HepG2 (cell line): ENCODE data around the gene ZFP36L2. TPM values are rescaled to one million over a fixed set of nuclear protein-coding genes. Genes with fewer than 3 reads are reported as not detected.

ENCODE experiments used
- ATAC-seq: fragments of 200-7000 bp; cut with Tn5 transposase; 3 replicates; pipeline ENCODE4 v1.9.1; 2020; ENCODE audit warnings: mild to moderate bottlenecking, moderate library complexity
- BruUV-seq: library from RNA; stranded (reverse); fragments of 400-500 nt; replicated peaks from 2 replicates; lab custom pipeline; 2021; lab: Mats Ljungman, UMichigan
- CTCF ChIA-PET: fragments of 300-600 bp; formaldehyde crosslinking; extraction: SDS; loops from one replicate; lab custom pipeline; 2021; ENCODE audit warnings: low total read pairs, inconsistent platforms, low intra/inter-chr PET ratio; lab: Yijun Ruan, JAX
- POLR2A ChIA-PET: fragments of 350-600 bp; sonication (Branson Sonifier 250); formaldehyde crosslinking; loops from one replicate; lab custom pipeline; 2020; ENCODE audit warnings: antibody characterized with exemption, inconsistent platforms; lab: Yijun Ruan, JAX
- DNase-seq: peaks from one replicate; pipeline ENCODE4 v3.0.0-alpha.2; 2015; ENCODE audit warnings: low spot score
- FAIRE-seq: peaks from 3 replicates; lab custom pipeline; 2011; peaks lifted over from hg19 to GRCh38; lab: Jason Lieb, UNC
- H2AFZ ChIP-seq: one replicate; pipeline ENCODE4 v1.6.1; 2011; ENCODE audit warnings: low read length, inconsistent platforms
- H3K27ac ChIP-seq: fragments of 300-600 bp; 3 replicates; pipeline ENCODE4 v1.8.0; 2011; ENCODE audit warnings: mixed run types, mild to moderate bottlenecking, mixed read lengths, low read length, inconsistent platforms; ENCODE audit not compliant: insufficient read depth; ENCODE audit errors: extremely low read length
- H3K27me3 ChIP-seq, 2 experiments: fragments of 200-600 bp in 1 of 2; 2 replicates in 1 of 2; 3 replicates in 1 of 2; pipeline versions ENCODE4 v1.6.0 to v1.8.0; 2011; ENCODE audit warnings: low read length in 2 of 2, mild to moderate bottlenecking in 2 of 2, moderate library complexity in 2 of 2, inconsistent platforms in 1 of 2; ENCODE audit not compliant: insufficient read depth in 2 of 2, control insufficient read depth in 1 of 2
- H3K36me3 ChIP-seq, 2 experiments: fragments of 200-600 bp in 1 of 2; replicated peaks in 1 of 2; 2 replicates in 1 of 2; 3 replicates in 1 of 2; pipeline versions ENCODE4 v1.5.1 to v1.8.0; 2011; ENCODE audit warnings: low read length in 2 of 2, inconsistent platforms in 1 of 2; ENCODE audit not compliant: insufficient read depth in 2 of 2, control insufficient read depth in 1 of 2
- H3K4me1 ChIP-seq: 2 replicates; pipeline ENCODE4 v1.5.1; 2012; ENCODE audit warnings: low read length, inconsistent platforms; ENCODE audit not compliant: insufficient read depth
- H3K4me2 ChIP-seq: 2 replicates; pipeline ENCODE4 v1.6.0; 2011; ENCODE audit warnings: low read depth, low read length, inconsistent platforms
- H3K4me3 ChIP-seq, 3 experiments: fragments of 200-600 bp in 1 of 3; sonication (generic), shearing (Covaris generic) in 1 of 3; replicated peaks in 1 of 3; 2 replicates each; pipeline ENCODE4 v1.5.1; 2011 to 2016; ENCODE audit warnings: low read length in 3 of 3, inconsistent platforms in 2 of 3, low read depth in 2 of 3, mild to moderate bottlenecking in 2 of 3, control low read depth in 1 of 3, mixed read lengths in 1 of 3; ENCODE audit not compliant: insufficient read depth in 1 of 3
- H3K79me2 ChIP-seq: one replicate; pipeline ENCODE4 v1.6.1; 2011; ENCODE audit warnings: low read length, inconsistent platforms; ENCODE audit not compliant: insufficient read depth
- H3K9ac ChIP-seq: 2 replicates; pipeline ENCODE4 v1.6.0; 2011; ENCODE audit warnings: mild to moderate bottlenecking, low read depth, low read length, inconsistent platforms; ENCODE audit not compliant: insufficient read depth
- H3K9me3 ChIP-seq: 2 replicates; pipeline ENCODE4 v1.5.1; 2012; ENCODE audit warnings: mild to moderate bottlenecking, low read length
- H4K20me1 ChIP-seq: 2 replicates; pipeline ENCODE4 v1.6.0; 2011; ENCODE audit warnings: inconsistent platforms, mild to moderate bottlenecking, low read length, moderate library complexity; ENCODE audit not compliant: insufficient read depth
- GATAD1 ChIP-seq: IDR thresholded peaks from 2 replicates; pipeline ENCODE4 v1.6.1; 2016; ENCODE audit warnings: missing genetic modification reagents, missing compliant biosample characterization
- MXD1 ChIP-seq: sonication (generic); formaldehyde crosslinking; IDR thresholded peaks from 2 replicates; pipeline ENCODE4 v1.4.0; 2020; ENCODE audit warnings: mild to moderate bottlenecking, missing genetic modification reagents
- REST ChIP-seq, 2 experiments: IDR thresholded peaks; 2 replicates each; pipeline ENCODE4 v1.6.1; 2011 to 2012; ENCODE audit warnings: low read length in 2 of 2, borderline replicate concordance in 1 of 2, low read depth in 1 of 2, mild to moderate bottlenecking in 1 of 2, moderate library complexity in 1 of 2
- TCF7 ChIP-seq: sonication (generic); IDR thresholded peaks from 2 replicates; pipeline ENCODE4 v1.6.1; 2016; ENCODE audit warnings: antibody characterized with exemption, low read depth
- ZIK1 ChIP-seq: sonication (generic); formaldehyde crosslinking; IDR thresholded peaks from 2 replicates; pipeline ENCODE4 v1.5.0; 2020; ENCODE audit warnings: mild to moderate bottlenecking, low read depth, missing genetic modification reagents, borderline replicate concordance
- ZNF367 ChIP-seq: sonication (generic); formaldehyde crosslinking; IDR thresholded peaks from 2 replicates; pipeline ENCODE4 v1.4.0; 2020; ENCODE audit warnings: missing genetic modification reagents, borderline replicate concordance
- ZNF629 ChIP-seq: sonication (generic); formaldehyde crosslinking; conservative IDR thresholded peaks from 2 replicates; pipeline ENCODE4 v1.5.0; 2020; ENCODE audit warnings: missing genetic modification reagents
- WGBS: methylation state at CpG from one replicate; pipeline ENCODE4 v1.1.6; 2017; ENCODE audit warnings: low lambda C conversion rate; 5-methylcytosine and 5-hydroxymethylcytosine counted together
- in situ Hi-C: cut with HindIII; loops from 2 replicates; pipeline ENCODE4 v1.10.0; 2017; ENCODE audit warnings: low pct_unique_long_range_greater_than_20kb; ENCODE audit not compliant: extremely low pct_ligation_motif_present
- intact Hi-C: fragments of 100-400 bp; cut with micrococcal nuclease; formaldehyde crosslinking; loops from one replicate; pipeline ENCODE4 v1.10.0; 2022; ENCODE audit not compliant: unreplicated experiment
- polyA plus RNA-seq, 8 experiments: library from polyadenylated mRNA; depleted of rRNA in 3 of 8; stranded (reverse) in 7 of 8; unstranded in 1 of 8; fragments of >200 nt; fragmentation: Illumina TruSeq in 4 of 8; extraction: Trizol in 4 of 8; gene quantifications; 2 replicates each; pipeline versions ENCODE4 v1.2.1 to v1.2.3, GENCODE V29; 2011 to 2016; ENCODE audit warnings: low read depth in 4 of 8, missing spikeins in 1 of 8, mixed read lengths in 1 of 8; ENCODE audit not compliant: insufficient read depth in 1 of 8
- total RNA-seq, 5 experiments: library from RNA; depleted of rRNA; stranded (reverse); fragments of >200 nt; fragmentation: Illumina TruSeq; extraction: Trizol; gene quantifications; 2 replicates each; pipeline ENCODE4 v1.2.3, GENCODE V29; 2016; ENCODE audit warnings: low read depth in 1 of 5

The ZFP36L2 gene
- total and polyA plus RNA-seq, 2 of the 13 experiments (the other 11 are each of a cell fraction or from before 2014, with no cell fraction given) = 11.2 to 21.8 TPM

GRCh38 chr2:43216629-43217028 is 9.8 kb downstream of the ZFP36L2 start (continued):
- TF ChIP-seq GATAD1 (CRISPR knock-in tag) = no peak

GRCh38 chr2:43215673-43216255 is 10.6 kb downstream of the ZFP36L2 start:
- Histone ChIP-seq H3K27ac (no peak overlapping the region), H4K20me1 (no peaks in the 10 kb centered on the region), H3K9me3 (no peaks in the 10 kb centered on the region), H3K36me3 (no peaks in the 10 kb centered on the region), H3K4me3 (no peak overlapping the region), H3K79me2 (peaks cover 2% of the 10 kb centered on the region), H3K4me1 (peaks cover 60% of the 10 kb centered on the region), H3K4me2 (no peak overlapping the region), H3K27me3 (no peaks in the 10 kb centered on the region; a peak in 1 of 5 replicates), H3K9ac (no peak overlapping the region), H2AFZ (no peak overlapping the region)
- DNase-seq (no peak), ATAC-seq (no peak), FAIRE-seq (no peak)
- ChIA-PET CTCF (no interaction called here), POLR2A (interaction anchor here (0.9 to 1.9 kb wide), 3 partner anchors 11 to 53 kb away, joined by 4 to 9 read pairs (median 4); partner anchors contain the start of gene ZFP36L2)
- TF ChIP-seq TCF7 (no peak), ZNF629 (CRISPR knock-in tag) (peak; percentile 63), ZNF367 (CRISPR knock-in tag) (no peak), MXD1 (CRISPR knock-in tag) (no peak), ZIK1 (CRISPR knock-in tag) (no peak), REST (IDR thresholded peaks at IDR 0.05; ENCODE audit: borderline replicate concordance in 1 of 2, low read depth in 1 of 2, low read length in 2 of 2) (no peak)
- BruUV-seq = no TSS peak
- 89% methylated on average over 6 of the region's 6 CpGs for WGBS
- in situ Hi-C loops (no loop called here), intact Hi-C loops (no loop called here)
